CD4-positive, alpha-beta T cell treated with Interleukin-6 for 4 hours (primary cell): ENCODE results near the gene PRDM4.
"Not testable (repeated sequence)": the region's sequence is repeated elsewhere in the genome, so short reads cannot be mapped to it uniquely, and the experiment has no call there.

Source experiments
- DNase-seq: peaks from one replicate; pipeline ENCODE4 v3.0.0-alpha.2; 2020; ENCODE audit warnings: mixed read lengths

PRDM4 gene

GRCh38 chr12:107765316-107765715, 4.4 kb upstream of the PRDM4 start:
- DNase-seq = no peak

GRCh38 chr12:107764626-107765025, 3.7 kb upstream of the PRDM4 start:
- no peak for DNase-seq

GRCh38 chr12:107762874-107763273, 1.9 kb upstream of the PRDM4 start:
- DNase-seq = no peak

GRCh38 chr12:107761502-107761904, 566 bp upstream of the PRDM4 start:
- DNase-seq = peak; percentile 21

GRCh38 chr12:107760207-107760808, 629 bp downstream of the PRDM4 start:
- peak; percentile 38 for DNase-seq

GRCh38 chr12:107759410-107759809, 1.5 kb downstream of the PRDM4 start:
- peak; percentile 15 for DNase-seq

- DNase-seq = no peak
Observed at GRCh38 chr12:107749083-107749482, 11.9 kb downstream of the PRDM4 start.

- DNase-seq = no peak
Observed at GRCh38 chr12:107748472-107748871, 12.5 kb downstream of the PRDM4 start.

- DNase-seq = no peak
Observed at GRCh38 chr12:107736914-107737313, 24.0 kb downstream of the PRDM4 start.

GRCh38 chr12:107735763-107736162, 25.2 kb downstream of the PRDM4 start:
- no peak for DNase-seq

GRCh38 chr12:107734139-107734538, 26.8 kb downstream of the PRDM4 start:
- no peak for DNase-seq

- DNase-seq = no peak
Observed at GRCh38 chr12:107732365-107732764, 28.6 kb downstream of the PRDM4 start.

GRCh38 chr12:107731366-107731765, 29.6 kb downstream of the PRDM4 start:
- no peak for DNase-seq

GRCh38 chr12:107730618-107731341, 30.2 kb downstream of the PRDM4 start:
- no peak for DNase-seq

- not testable (repeated sequence) for DNase-seq
Observed at GRCh38 chr12:107727742-107728141, 33.2 kb downstream of the PRDM4 start.

GRCh38 chr12:107727327-107727726, 33.6 kb downstream of the PRDM4 start:
- DNase-seq = not testable (repeated sequence)

- DNase-seq = no peak
Observed at GRCh38 chr12:107718606-107719005, 42.3 kb downstream of the PRDM4 start.

- DNase-seq = no peak
Observed at GRCh38 chr12:107715780-107716179, 45.2 kb downstream of the PRDM4 start.

GRCh38 chr12:107705522-107705921, 55.4 kb downstream of the PRDM4 start:
- not testable (repeated sequence) for DNase-seq

- DNase-seq = no peak
Observed at GRCh38 chr12:107704041-107704440, 56.9 kb downstream of the PRDM4 start.

- no peak for DNase-seq
Observed at GRCh38 chr12:107702106-107702505, 58.8 kb downstream of the PRDM4 start.

GRCh38 chr12:107695772-107696171, 65.2 kb downstream of the PRDM4 start:
- not testable (repeated sequence) for DNase-seq

- peak; percentile 96 for DNase-seq
Observed at GRCh38 chr12:107685360-107686248, 75.3 kb downstream of the PRDM4 start, which contains the start of gene PWP1. TSS of gene PWP1 (plus strand) at chr12:107685799. CDS start at chr12:107685900, 101 bp downstream.
